ENCODE data around the gene DNAH1.

The DNAH1 gene

DNA sequence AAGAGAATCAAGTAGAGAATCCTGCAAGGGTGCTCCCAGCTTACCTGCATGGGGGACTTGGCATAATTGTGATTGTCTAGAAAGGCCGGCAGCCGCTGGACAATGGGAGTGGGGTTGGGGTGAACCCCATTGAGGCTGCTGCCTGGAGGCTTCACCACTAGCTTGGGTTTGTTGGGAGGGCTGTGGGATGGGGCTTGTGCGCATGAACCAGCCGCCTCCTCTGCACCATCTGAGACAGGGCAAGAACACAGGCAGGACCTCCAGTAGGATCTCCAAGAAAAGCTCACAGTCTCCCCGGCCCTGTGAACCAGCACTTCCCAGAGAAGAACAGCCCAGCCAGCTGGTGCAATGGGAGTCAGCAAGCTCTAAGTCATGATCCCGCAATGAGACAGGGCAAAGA is 88.9 kb downstream of the DNAH1 start:
- DNase-seq: peak in 1 of 42 donors; percentile 4
- intact Hi-C loops (cut with DNase I): loop anchor here (10.0 kb wide), 1 partner anchor 110 kb away; no protein-coding TSS in a partner anchor

DNA sequence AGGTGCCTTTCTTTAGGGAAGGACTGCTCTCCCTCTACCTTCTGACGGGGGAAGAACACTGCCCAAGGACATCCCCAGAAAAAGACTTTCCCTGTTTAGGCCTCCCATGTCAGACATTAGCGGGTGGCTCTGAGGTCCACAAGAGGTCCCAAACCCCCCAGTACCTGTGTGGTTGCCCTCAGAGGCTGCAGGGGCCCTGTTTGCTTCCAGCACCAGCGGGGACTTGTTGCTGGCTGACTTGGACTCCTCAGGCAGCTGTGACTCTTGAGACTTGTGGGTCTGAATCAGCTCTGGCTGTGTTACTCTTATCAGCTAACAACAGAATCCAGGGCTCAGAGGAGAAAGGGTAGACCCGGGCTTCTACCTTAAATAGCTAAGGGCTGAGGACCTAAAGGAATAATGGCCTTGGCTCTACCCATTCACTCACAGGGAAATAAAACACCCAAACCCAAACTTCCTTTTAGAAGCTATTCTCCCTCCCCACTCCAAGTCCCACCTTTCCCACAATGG is 89.5 kb downstream of the DNAH1 start:
- peak in 1 of 42 donors; percentile 0 for DNase-seq
- intact Hi-C loops (cut with DNase I): loop anchor here (10.0 kb wide), 1 partner anchor 111 kb away; no protein-coding TSS in a partner anchor

DNA sequence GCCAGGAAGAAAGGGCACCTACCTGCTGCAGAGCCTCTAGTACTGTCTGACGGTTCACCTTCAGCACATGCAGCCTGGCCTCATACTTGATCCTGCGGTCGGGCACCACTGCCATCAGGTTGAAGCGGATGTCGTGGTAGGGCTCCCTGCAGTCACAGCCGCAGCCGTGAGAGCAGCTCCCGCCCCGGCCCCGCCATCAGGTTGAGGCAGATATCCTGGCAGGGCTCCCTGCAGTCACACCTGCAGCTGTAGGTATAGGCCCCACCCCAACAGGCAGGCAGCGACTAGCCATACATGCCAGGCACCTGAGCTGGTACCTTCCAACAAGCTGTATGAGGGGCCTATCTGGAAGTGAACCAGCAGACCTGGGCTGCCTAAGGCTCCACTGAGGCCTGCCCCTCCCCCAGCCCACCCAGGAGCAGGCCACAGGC is 90.1 kb downstream of the DNAH1 start:
- intact Hi-C loops (cut with DNase I): loop anchor here (10.0 kb wide), 1 partner anchor 111 kb away; no protein-coding TSS in a partner anchor
- no peak for DNase-seq

DNA sequence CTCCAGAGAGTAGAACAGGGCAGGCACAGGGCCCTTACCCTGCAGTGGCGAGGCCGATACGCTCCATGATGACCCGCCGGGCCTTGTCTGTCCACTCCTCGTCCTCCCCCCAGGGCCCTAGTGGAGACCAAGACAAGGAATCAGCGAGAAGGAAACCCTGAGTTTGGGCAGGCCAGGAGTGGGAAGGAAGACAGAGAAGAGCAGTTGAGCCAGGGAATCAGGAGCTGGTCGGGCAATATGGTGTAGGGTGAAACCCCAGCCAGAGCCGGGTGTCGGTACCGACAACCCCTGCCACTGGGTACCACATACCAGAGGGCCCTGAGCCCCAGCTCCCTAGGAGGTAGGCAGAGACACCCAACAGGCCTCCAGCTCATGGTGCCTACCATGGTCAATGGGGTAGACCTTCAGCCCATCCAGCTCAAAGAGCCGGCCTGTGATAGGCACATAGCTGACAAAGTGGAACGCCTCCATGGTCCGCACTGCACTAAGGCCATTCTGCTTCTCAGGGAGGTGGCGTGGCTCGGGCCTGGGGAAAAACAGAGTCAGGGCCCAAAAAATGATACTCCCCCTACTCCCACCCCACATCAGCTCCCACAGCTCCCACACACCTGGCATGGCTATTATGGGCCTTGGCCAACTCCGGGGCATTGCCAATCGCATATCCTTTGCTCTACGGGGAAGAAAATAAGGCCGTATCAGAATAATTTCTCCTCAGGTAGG is 90.8 kb downstream of the DNAH1 start:
- peak in 1 of 42 donors; percentile 3 for DNase-seq
- intact Hi-C loops (cut with DNase I): loop anchor here (10.0 kb wide), 1 partner anchor 112 kb away; no protein-coding TSS in a partner anchor

DNA sequence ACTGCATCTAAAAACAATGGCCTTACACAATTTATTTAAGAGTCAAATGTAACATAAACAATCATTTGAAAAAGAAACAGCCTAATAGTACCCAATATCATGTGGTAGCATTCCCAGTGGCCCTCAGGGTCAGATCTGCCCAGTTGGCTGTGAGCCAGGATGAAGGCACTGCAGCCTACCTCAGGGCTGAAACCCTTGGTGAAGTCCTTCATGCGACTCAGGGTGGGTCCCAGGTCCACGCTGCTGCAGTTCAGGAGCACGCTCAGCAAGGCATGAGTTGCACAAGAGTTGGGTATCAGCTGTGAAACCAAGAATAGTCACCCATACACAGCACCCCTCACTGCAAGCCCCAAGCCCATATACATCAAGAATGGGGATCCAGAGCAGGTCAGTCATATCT is 91.7 kb downstream of the DNAH1 start:
- peak in 1 of 42 donors; percentile 1 for DNase-seq
- intact Hi-C loops (cut with DNase I): loop anchor here (10.0 kb wide), 1 partner anchor 113 kb away; no protein-coding TSS in a partner anchor

DNA sequence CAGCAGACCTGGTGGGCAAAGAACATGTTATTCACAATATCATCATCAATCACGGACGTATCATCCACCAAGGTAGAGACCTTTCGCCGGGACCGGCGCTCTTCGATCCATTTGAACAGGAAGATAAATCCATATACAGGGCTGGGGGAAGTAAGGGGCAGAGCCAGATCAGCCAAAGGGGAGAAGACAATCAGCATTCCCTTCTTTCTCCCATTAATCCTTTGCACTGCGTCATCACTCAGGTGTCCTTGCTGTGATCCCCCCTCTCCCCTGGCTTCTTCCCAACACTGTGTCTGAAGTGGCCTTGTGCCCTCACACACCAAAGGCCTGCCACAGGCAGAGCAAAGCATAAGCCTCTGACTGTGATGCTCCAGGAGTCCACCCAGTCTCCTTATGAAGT is 92.3 kb downstream of the DNAH1 start:
- no peak for DNase-seq
- intact Hi-C loops (cut with DNase I): loop anchor here (10.0 kb wide), 1 partner anchor 114 kb away; no protein-coding TSS in a partner anchor

DNA sequence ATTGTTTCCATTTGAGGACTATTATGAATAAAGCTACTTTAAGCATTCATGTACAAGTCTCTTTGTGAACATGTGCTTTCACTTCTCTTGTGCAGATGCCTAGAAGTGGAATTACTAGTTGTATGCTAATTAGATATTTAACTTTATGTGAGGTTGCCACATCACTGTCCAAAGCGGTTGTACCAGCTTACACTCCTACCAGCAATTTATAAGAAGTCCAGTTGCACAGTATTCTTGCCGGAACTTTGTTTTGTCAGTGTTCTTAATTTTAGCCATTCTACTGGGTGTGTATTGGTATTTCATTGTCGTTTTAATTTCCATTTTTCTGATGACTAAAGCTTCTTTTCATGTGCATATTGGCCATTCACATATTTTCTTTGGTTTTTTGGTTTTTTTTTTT is 99.7 kb downstream of the DNAH1 start:
- intact Hi-C loops (cut with DNase I): no loop called here
- no peak for DNase-seq

DNA sequence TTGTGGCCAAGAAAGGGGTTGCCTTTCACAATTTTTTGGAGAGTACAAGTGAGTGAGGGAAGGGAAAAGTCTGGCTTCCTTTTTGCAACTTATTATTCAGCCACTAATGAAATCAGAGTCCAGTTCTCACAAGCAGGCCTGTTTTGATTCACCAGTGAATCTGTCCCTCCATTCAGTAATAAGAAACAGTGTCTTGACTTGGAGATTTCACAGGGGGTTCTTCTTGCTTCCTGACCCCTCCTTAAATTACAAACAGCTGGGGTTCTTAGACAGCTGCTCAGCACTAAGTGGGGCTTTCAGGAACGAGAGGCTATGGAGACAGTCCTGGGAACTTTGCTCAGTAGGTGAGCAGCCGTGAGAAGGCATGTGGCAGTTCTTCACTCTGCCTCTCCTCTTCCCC is 104.3 kb downstream of the DNAH1 start:
- peak in 1 of 42 donors; percentile 4 for DNase-seq

DNA sequence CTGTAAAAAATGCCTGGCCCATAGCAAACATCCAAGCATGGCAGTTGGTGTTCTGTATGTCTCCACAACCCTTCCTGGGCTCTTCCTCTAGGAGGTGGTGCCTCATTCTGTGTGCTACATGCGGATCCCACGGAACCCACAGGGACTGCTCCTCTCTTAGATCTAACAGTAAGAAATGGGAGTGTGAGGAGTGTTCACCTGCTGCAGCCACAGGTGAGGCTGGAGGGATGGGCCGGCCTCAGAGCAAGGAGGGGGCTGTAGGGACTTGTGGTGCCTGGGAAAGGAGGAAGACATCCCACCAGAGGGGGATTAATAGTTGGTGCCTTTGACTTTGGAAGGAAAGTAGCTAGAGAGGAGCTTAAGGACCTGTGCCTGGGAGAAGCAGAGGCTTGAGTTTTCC is 106.5 kb downstream of the DNAH1 start:
- intact Hi-C loops (cut with DNase I): no loop called here
- no peak for DNase-seq

More for the DNA sequence above, 104.3 kb downstream of the DNAH1 start:
- intact Hi-C loops (cut with DNase I): no loop called here

DNA sequence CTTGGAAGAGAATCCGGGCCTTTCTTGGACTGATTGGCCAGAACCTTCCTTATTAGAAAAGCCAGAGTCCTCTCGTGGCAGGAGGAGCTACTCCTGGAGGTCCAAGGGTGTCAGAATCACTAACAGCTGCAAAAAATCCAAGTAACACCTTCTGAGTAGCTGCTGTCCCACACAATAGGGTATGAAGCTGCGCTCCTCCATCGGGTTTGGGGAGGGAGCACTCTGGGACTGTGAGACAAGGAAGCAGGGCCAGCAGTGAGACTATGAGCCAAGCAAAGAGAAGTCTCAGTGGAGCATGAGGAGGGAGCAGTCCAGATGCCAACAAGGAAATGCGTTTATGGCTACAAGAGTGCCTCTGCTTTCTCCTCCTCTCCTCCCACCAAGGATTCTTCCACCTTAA is 107.1 kb downstream of the DNAH1 start:
- intact Hi-C loops (cut with DNase I): no loop called here
- DNase-seq: peak in 1 of 42 donors; percentile 4

DNA sequence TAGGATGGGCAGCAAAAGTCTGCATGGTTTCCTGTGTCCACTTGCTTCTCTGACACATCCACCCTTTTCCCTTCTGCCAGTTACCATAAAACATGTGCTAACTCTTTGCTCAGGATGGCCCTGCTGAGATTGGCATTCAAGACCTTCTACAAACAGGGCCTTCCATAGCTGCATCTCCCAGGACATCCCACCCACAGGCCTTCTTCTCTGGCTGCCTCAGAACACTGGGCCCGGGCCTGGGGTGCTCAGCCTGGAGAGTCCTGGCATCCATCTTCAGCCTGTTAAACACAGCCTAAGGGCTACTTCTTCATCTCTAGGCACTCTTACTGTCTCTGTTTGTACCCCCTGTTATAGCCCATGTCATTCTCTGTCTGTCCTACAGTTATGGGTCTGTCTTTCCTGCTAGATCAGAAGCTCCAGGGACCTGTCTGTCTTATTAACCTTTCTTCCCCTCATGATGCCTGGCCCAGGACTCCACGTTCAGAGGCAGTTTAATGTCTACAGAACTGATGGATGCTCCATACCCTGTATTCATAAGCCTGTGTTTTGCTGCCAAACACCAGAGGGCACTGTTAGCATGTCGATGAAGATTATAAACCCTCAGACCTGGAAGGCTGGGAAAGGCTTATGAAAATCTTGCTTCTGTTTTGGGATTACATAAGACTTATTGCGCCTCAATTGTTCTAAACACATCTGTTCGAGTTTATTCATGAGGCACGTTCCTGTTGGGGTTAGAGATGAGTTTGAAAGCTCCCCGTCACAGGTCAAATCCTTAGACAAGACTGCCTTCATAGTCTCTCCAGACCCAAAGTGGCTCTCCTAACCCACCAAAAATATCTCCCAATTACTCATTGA is 112.3 kb downstream of the DNAH1 start:
- intact Hi-C loops (cut with DNase I): no loop called here
- peak in 41 of 42 donors; percentile 39 to 90 (median 76) for DNase-seq

DNA sequence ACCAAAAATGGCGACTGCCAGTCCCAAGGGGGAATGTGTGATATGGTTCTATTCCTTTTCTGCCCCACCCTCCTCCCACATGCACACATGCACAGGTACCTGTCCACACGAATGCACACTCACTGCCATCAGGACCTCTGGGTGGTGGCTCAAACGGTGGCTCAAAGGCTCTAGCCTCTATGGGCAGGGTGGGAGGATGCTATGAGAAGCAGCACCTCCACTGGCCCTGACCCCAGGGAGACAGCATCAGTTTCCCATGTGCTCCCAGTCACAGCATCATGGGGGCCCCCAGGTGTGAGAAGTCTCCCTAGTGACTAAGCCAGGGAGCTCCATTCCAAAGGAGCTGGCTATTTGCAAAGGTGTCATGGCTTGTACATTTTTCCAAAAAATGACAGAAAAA is 112.9 kb downstream of the DNAH1 start:
- intact Hi-C loops (cut with DNase I): no loop called here
- DNase-seq: peak in 2 of 42 donors; percentile 5

DNA sequence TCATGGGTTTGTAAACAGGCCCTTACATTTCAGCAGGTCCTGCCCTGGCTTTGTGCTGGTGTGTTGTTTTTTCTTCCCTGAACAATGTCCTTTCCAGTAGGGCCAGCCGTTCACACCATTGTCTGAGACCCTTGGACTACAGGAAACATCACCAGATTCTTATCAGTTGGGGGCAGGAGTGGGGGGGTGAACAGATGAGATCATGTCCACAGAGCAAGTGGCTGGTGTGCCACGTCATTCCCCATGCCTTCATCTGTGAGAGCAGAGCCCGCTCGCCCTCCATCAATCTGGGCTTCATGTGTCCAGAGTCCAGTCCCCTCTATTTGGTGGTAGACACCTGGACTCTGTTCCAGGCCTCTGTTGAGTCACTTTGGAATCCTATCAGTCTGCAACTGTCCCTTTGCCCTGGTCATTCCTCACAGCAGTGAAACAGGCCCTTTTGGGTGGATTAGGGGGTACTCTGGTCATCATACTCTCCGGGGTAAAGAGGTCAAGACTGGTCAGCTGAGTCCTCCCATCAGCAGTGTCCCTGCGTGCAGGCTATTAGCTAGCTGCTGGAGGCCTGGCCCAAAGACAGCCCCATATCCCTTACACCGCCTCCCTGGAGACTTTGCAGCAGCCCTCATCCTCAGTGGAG is 113.8 kb downstream of the DNAH1 start:
- intact Hi-C loops (cut with DNase I): no loop called here
- DNase-seq: peak in 2 of 42 donors; percentile 5 to 15

DNA sequence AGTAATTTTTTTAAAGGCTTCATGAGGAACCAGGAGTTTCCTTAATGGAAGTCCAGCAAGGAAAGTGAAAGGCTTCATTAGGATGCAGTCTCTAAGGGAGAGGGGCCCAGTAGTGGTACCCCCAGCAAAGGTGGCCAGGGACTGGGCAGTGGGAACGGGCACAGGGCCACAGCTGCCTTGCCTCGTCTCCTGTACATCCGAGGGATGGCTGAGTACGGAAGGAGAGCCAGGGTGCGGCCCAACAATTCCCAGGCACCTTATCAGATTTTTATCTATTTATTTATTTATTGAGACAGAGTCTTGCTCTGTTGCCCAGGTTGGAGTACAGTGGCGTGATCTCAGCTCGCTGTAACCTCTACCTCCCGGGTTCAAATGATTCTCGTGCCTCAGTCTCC is 114.3 kb downstream of the DNAH1 start:
- peak in 1 of 42 donors; percentile 1 for DNase-seq
- intact Hi-C loops (cut with DNase I): no loop called here

DNA sequence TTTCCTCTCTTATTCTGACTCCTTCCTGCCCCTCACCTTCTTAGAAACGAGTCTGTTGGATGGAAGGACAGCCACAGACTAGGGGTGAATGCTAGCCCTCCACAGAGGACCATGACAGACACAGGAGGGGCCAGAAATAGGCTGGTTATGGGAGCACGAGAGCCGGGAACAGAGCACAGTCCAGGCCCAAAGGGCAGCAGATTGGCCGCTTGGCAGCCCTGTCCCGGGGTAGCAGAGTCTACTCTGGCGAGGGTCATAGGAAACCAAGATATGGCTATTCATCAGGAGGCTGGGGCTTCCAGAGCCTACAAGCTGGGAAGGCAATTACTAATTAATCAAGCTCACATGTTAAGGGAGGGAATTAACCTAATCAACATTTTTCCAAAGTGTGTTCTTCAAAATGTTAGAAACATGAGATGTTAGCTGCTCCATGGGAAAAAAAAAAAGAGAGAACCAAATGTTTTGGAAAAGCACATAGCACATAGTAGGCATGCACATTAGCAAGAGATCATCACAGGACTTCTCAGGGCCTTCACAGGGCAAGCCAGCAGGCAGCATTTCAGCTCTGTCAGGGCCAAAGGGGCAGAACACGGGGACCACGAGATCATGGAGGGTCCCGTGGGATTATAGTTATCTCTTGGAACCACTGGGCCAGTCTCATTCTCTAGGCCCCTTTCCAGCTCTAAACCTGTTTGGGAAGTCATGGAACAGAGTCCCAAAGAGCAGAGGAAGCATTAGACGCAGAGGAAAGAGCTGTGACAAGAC is 115.5 kb downstream of the DNAH1 start:
- intact Hi-C loops (cut with DNase I): no loop called here
- DNase-seq: peak in 1 of 42 donors; percentile 1

DNA sequence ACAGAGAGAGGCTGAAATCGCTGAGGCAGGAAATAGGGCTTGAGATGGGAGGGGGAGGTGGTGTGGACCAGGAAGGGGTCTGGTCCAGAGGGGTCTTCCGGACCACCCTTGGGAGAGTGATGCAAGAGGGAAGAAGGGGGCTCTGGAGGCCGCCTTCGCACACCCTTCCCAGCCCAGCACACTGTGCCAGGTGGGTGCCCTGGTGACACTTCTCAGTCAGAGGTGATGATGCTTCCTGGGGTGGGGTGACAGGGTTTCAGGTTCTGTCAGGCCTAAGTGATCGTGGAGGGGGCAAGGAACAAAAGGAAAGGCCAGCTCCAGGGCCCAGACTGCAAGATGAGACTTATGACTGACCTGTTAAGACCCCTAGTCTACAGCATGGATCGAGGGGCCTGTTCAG is 116.1 kb downstream of the DNAH1 start:
- DNase-seq: peak in 1 of 42 donors; percentile 3
- intact Hi-C loops (cut with DNase I): no loop called here

DNA sequence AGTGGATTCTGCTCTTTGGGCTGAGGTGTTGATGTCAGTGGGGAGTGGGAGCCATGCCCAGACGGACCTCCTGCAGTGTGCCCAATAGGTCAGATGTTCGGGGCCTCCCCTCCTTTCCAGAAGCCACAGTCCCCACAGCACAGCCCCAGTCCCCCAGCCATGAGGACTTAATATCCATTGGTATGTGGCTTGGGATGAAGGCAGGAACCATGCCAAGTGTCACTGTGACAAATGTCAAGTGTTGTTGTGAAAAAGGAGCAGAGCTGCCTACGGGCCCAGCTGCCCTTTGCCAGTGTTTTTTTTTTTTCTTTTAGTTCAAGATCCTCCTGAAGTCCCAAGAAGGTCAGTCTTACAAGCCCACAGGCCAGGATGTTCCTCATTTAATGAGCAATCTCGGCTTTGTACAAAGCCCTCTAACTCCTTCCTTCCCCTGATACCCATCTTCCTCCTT is 116.6 kb downstream of the DNAH1 start:
- intact Hi-C loops (cut with DNase I): no loop called here
- DNase-seq: peak in 1 of 42 donors; percentile 2

DNA sequence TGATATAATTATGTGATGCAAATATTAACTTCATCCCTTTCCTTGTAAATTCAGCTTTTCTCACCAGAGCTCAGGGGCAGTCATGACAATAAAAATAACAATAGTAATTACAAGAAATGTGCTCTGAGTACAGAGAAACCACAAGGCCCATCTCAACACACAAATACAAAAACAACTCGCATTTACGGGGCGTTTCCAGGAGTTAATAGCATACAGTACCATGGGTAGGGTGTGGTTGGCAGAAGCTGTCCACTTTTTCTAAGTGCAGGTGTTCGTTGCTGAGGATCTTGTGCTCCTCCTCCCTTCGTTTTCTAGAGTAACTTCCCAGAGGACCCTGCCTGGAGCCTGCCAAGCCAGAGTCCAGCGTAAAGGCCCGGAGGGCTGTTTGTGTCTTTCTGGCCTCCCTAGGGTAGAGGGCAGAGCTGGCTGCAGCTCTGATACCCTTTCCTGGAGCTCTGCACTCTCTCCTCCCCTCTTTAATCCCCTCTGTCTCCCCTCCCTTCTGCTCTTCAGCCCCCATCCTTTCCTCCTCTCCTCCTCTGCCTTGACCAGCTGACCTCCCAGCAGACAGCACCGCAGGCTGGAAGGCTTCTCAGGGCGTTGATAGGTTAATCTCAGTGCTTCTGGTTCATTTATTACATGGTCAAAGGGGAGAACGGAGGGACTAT is 117.3 kb downstream of the DNAH1 start:
- intact Hi-C loops (cut with DNase I): no loop called here
- DNase-seq: peak in 1 of 42 donors; percentile 11
